C4-2B (cell line): Measurements from ENCODE around the gene ERBB4.

Source experiments
- H3K27ac ChIP-seq: fragments of 450-650 bp; 2 replicates; pipeline ENCODE4 v1.5.1; 2017
- ZFX ChIP-seq: fragments of 450-650 bp; IDR thresholded peaks from 2 replicates; pipeline ENCODE4 v1.6.1; 2017
- TF ChIP-seq, protein P1 (sequence below): fragments of 450-650 bp; conservative IDR thresholded peaks from 2 replicates; pipeline ENCODE4 v1.5.1; 2017; ENCODE audit warnings: mild to moderate bottlenecking

Gene ERBB4

GRCh38 chr2:212223696-212224095 is 314.9 kb downstream of the ERBB4 start:
- TF ChIP-seq ZFX = no peak
- TF ChIP-seq, protein P1, sequence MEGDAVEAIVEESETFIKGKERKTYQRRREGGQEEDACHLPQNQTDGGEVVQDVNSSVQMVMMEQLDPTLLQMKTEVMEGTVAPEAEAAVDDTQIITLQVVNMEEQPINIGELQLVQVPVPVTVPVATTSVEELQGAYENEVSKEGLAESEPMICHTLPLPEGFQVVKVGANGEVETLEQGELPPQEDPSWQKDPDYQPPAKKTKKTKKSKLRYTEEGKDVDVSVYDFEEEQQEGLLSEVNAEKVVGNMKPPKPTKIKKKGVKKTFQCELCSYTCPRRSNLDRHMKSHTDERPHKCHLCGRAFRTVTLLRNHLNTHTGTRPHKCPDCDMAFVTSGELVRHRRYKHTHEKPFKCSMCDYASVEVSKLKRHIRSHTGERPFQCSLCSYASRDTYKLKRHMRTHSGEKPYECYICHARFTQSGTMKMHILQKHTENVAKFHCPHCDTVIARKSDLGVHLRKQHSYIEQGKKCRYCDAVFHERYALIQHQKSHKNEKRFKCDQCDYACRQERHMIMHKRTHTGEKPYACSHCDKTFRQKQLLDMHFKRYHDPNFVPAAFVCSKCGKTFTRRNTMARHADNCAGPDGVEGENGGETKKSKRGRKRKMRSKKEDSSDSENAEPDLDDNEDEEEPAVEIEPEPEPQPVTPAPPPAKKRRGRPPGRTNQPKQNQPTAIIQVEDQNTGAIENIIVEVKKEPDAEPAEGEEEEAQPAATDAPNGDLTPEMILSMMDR = no peak
- no peak overlapping the region for H3K27ac ChIP-seq

DNA sequence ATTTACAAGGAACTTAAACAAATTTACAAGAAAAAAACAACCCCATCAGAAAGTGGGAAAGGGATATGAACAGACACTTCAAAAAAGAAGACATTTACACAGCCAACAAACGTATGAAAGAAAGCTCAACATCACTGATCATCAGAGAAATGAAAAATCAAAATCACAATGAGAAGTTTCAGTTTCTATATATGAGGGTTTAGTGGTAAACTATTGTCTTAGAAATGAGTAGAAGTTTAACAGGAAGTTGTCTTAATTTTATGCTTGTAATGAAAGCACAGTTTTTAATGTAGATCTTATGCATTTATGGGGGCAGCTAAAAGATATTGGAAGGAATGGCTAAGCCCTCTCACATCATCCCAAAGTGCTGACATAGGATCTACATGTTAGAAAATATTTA is 325.4 kb downstream of the ERBB4 start:
- TF ChIP-seq, protein P1 = no peak
- TF ChIP-seq ZFX = no peak
- no peak overlapping the region for H3K27ac ChIP-seq

- TF ChIP-seq ZFX = no peak
- TF ChIP-seq, protein P1 = no peak
- no peak overlapping the region for H3K27ac ChIP-seq
Observed at GRCh38 chr2:212208467-212208866, 330.1 kb downstream of the ERBB4 start.

- H3K27ac ChIP-seq = no peak overlapping the region
- TF ChIP-seq, protein P1 = no peak
- no peak for TF ChIP-seq ZFX
Observed at GRCh38 chr2:212197776-212198175, 340.8 kb downstream of the ERBB4 start.

GRCh38 chr2:212195626-212196025 is 343.0 kb downstream of the ERBB4 start:
- H3K27ac ChIP-seq = no peak overlapping the region
- TF ChIP-seq ZFX = no peak
- TF ChIP-seq, protein P1 = no peak

DNA sequence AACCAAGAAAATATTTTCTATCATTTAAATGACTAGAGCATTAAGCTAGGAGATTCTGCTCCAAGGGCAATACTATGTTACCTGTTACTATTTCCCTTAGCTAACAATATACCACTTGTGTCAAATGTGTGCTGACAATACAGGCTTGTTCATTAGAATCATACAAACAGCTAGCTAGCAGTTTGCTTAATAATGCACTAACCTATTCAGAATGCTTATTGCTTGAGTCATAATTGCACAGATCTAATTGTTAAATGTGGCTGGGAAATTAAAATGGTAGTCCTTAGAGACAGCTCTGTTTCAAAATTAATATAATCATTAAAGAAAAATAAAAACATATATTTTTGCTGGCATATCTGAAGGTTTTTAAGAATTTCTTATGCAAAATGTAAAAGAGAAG is 344.2 kb downstream of the ERBB4 start:
- TF ChIP-seq, protein P1 = no peak
- TF ChIP-seq ZFX = no peak
- H3K27ac ChIP-seq = no peak overlapping the region

GRCh38 chr2:212193803-212194202 is 344.8 kb downstream of the ERBB4 start:
- no peak for TF ChIP-seq ZFX
- TF ChIP-seq, protein P1 = no peak
- H3K27ac ChIP-seq = no peak overlapping the region
